Activated T-helper 2 cell treated with anti-CD3 and anti-CD28 coated beads, Interferon-gamma antibody, Interleukin-2, Interleukin-4, amounts not matched to agents 10 μg/mL and 5 μg/mL and 100 μg/mL, durations not matched to agents 14 hours and 24 hours and 36 hours (primary cell): ENCODE measurements around the gene SYT12. TPM values are rescaled to one million over a fixed set of nuclear protein-coding genes. Genes with fewer than 3 reads are reported as not detected.
"Not testable (repeated sequence)": the region's sequence is repeated elsewhere in the genome, so short reads cannot be mapped to it uniquely, and the experiment has no call there.

ENCODE experiments used
- DNase-seq: peaks from one replicate; pipeline ENCODE4 v3.0.0; 2021; ENCODE audit warnings: low spot score
- H3K27ac Mint-ChIP-seq: one replicate; pipeline ENCODE4 v1.8.0; 2021; ENCODE audit warnings: mixed read lengths
- H3K27me3 Mint-ChIP-seq: one replicate; pipeline ENCODE4 v1.8.0; 2021; ENCODE audit warnings: low read depth, mixed read lengths
- H3K36me3 Mint-ChIP-seq: one replicate; pipeline ENCODE4 v1.8.0; 2021; ENCODE audit warnings: low read depth, mixed read lengths
- H3K4me1 Mint-ChIP-seq: one replicate; pipeline ENCODE4 v1.8.0; 2021; ENCODE audit warnings: low read depth, mixed read lengths
- H3K4me3 Mint-ChIP-seq: one replicate; pipeline ENCODE4 v1.8.0; 2021; ENCODE audit warnings: low read depth, mild to moderate bottlenecking, moderate library complexity, mixed read lengths
- H3K9me3 Mint-ChIP-seq: one replicate; pipeline ENCODE4 v1.8.0; 2021; ENCODE audit warnings: mixed read lengths
- intact Hi-C: fragments of 100-400 bp; cut with micrococcal nuclease; formaldehyde crosslinking; loops from one replicate; pipeline ENCODE4 v1.15.1; 2023
- total RNA-seq: library from RNA; stranded (reverse); gene quantifications from 2 replicates; pipeline ENCODE4 v1.2.3, GENCODE V29; 2022

SYT12 gene
- total RNA-seq, 1 donor from 2014 or later: not detected

- intact Hi-C loops: no loop called here
- no peak for DNase-seq
- no peaks in the 10 kb centered on the region for H3K9me3 Mint-ChIP-seq
- H3K27ac Mint-ChIP-seq: no peak overlapping the region
- H3K4me3 Mint-ChIP-seq: no peak overlapping the region
- H3K4me1 Mint-ChIP-seq: no peaks in the 10 kb centered on the region
- H3K36me3 Mint-ChIP-seq: no peaks in the 10 kb centered on the region
- H3K27me3 Mint-ChIP-seq: peaks cover 4% of the 10 kb centered on the region
These were observed 37.3 kb upstream of the SYT12 start for GRCh38 chr11:66985508-66986177.

- H3K9me3 Mint-ChIP-seq: no peaks in the 10 kb centered on the region
- H3K27me3 Mint-ChIP-seq: peaks cover 4% of the 10 kb centered on the region
- H3K36me3 Mint-ChIP-seq: no peaks in the 10 kb centered on the region
- H3K4me3 Mint-ChIP-seq: no peak overlapping the region
- no peak for DNase-seq
- intact Hi-C loops: no loop called here
- H3K27ac Mint-ChIP-seq: no peak overlapping the region
- H3K4me1 Mint-ChIP-seq: no peaks in the 10 kb centered on the region
These were observed 36.8 kb upstream of the SYT12 start for GRCh38 chr11:66986178-66986545.

- DNase-seq: no peak
- Mint-ChIP-seq H3K4me1 (no peaks in the 10 kb centered on the region), H3K27ac (no peak overlapping the region), H3K9me3 (no peaks in the 10 kb centered on the region), H3K27me3 (peaks cover 8% of the 10 kb centered on the region), H3K4me3 (no peak overlapping the region), H3K36me3 (no peaks in the 10 kb centered on the region)
- intact Hi-C loops: no loop called here
These were observed 35.7 kb upstream of the SYT12 start for GRCh38 chr11:66987158-66987620.

- Mint-ChIP-seq H3K27me3 (peaks cover 4% of the 10 kb centered on the region), H3K36me3 (no peaks in the 10 kb centered on the region), H3K9me3 (no peaks in the 10 kb centered on the region), H3K4me1 (no peaks in the 10 kb centered on the region), H3K4me3 (no peak overlapping the region), H3K27ac (no peak overlapping the region)
- intact Hi-C loops: no loop called here
- DNase-seq: no peak
These were observed 34.9 kb upstream of the SYT12 start for GRCh38 chr11:66987924-66988637.

- intact Hi-C loops, DNase-seq, H3K9me3 Mint-ChIP-seq, H3K27ac Mint-ChIP-seq, H3K4me3 Mint-ChIP-seq, H3K27me3 Mint-ChIP-seq, H3K4me1 Mint-ChIP-seq, H3K36me3 Mint-ChIP-seq: not testable (repeated sequence)
These were observed 34.2 kb upstream of the SYT12 start for GRCh38 chr11:66988741-66989140.

- H3K36me3 Mint-ChIP-seq, DNase-seq, H3K27me3 Mint-ChIP-seq, intact Hi-C loops, H3K9me3 Mint-ChIP-seq, H3K27ac Mint-ChIP-seq, H3K4me1 Mint-ChIP-seq, H3K4me3 Mint-ChIP-seq: not testable (repeated sequence)
These were observed 33.6 kb upstream of the SYT12 start for GRCh38 chr11:66989360-66989759.

GRCh38 chr11:66992041-66992440, 30.9 kb upstream of the SYT12 start:
- Mint-ChIP-seq H3K27me3 (peaks cover 4% of the 10 kb centered on the region), H3K36me3 (no peaks in the 10 kb centered on the region), H3K27ac (no peak overlapping the region), H3K4me3 (no peak overlapping the region), H3K4me1 (no peaks in the 10 kb centered on the region), H3K9me3 (no peaks in the 10 kb centered on the region)
- intact Hi-C loops: no loop called here
- DNase-seq: no peak

GRCh38 chr11:66996609-66997273, 26.2 kb upstream of the SYT12 start:
- H3K4me3 Mint-ChIP-seq: no peak overlapping the region
- no peaks in the 10 kb centered on the region for H3K36me3 Mint-ChIP-seq
- peaks cover 8% of the 10 kb centered on the region for H3K27me3 Mint-ChIP-seq
- no peaks in the 10 kb centered on the region for H3K9me3 Mint-ChIP-seq
- H3K27ac Mint-ChIP-seq: no peak overlapping the region
- intact Hi-C loops: no loop called here
- no peaks in the 10 kb centered on the region for H3K4me1 Mint-ChIP-seq
- DNase-seq: no peak

GRCh38 chr11:66999555-66999954, 23.4 kb upstream of the SYT12 start:
- Mint-ChIP-seq H3K4me1 (no peaks in the 10 kb centered on the region), H3K9me3 (no peaks in the 10 kb centered on the region), H3K4me3 (no peak overlapping the region), H3K36me3 (no peaks in the 10 kb centered on the region), H3K27ac (no peak overlapping the region), H3K27me3 (peaks cover 5% of the 10 kb centered on the region)
- intact Hi-C loops: no loop called here
- no peak for DNase-seq

- Mint-ChIP-seq H3K4me1 (peaks cover 1% of the 10 kb centered on the region), H3K4me3 (no peak overlapping the region), H3K9me3 (no peaks in the 10 kb centered on the region), H3K27me3 (peaks cover 5% of the 10 kb centered on the region), H3K27ac (no peak overlapping the region), H3K36me3 (no peaks in the 10 kb centered on the region)
- DNase-seq: no peak
- intact Hi-C loops: no loop called here
These were observed 21.6 kb upstream of the SYT12 start for GRCh38 chr11:67001332-67001731.

GRCh38 chr11:67002297-67002913, 20.5 kb upstream of the SYT12 start:
- no peak overlapping the region for H3K4me3 Mint-ChIP-seq
- no peaks in the 10 kb centered on the region for H3K9me3 Mint-ChIP-seq
- DNase-seq: no peak
- H3K4me1 Mint-ChIP-seq: peaks cover 4% of the 10 kb centered on the region
- no peaks in the 10 kb centered on the region for H3K36me3 Mint-ChIP-seq
- H3K27ac Mint-ChIP-seq: no peak overlapping the region
- intact Hi-C loops: no loop called here
- H3K27me3 Mint-ChIP-seq: peaks cover 5% of the 10 kb centered on the region

GRCh38 chr11:67002921-67003411, 20.0 kb upstream of the SYT12 start:
- intact Hi-C loops: no loop called here
- Mint-ChIP-seq H3K36me3 (no peaks in the 10 kb centered on the region), H3K4me3 (no peak overlapping the region), H3K4me1 (peaks cover 4% of the 10 kb centered on the region), H3K27ac (no peak overlapping the region), H3K9me3 (no peaks in the 10 kb centered on the region), H3K27me3 (peaks cover 5% of the 10 kb centered on the region)
- DNase-seq: no peak

GRCh38 chr11:67005200-67005599, 17.7 kb upstream of the SYT12 start:
- DNase-seq, H3K27me3 Mint-ChIP-seq, H3K4me3 Mint-ChIP-seq, H3K27ac Mint-ChIP-seq, H3K4me1 Mint-ChIP-seq, H3K36me3 Mint-ChIP-seq, intact Hi-C loops, H3K9me3 Mint-ChIP-seq: not testable (repeated sequence)
